ENCODE measurements around the gene BRINP1.

The BRINP1 gene

GRCh38 chr9:119366909-119367682 is 2.1 kb downstream of the BRINP1 start:
- no peak for TF ChIP-seq CTCF (IDR thresholded peaks at IDR 0.05)

GRCh38 chr9:119365291-119366027 is 3.8 kb downstream of the BRINP1 start:
- peak; percentile 31; the same call in 1 of the 2 replicates for TF ChIP-seq CTCF (IDR thresholded peaks at IDR 0.05)

- TF ChIP-seq CTCF (IDR thresholded peaks at IDR 0.05): no peak
Observed at GRCh38 chr9:119360237-119360636, 9.0 kb downstream of the BRINP1 start.

- no peak for TF ChIP-seq CTCF (IDR thresholded peaks at IDR 0.05)
Observed at GRCh38 chr9:119357336-119358096, 11.7 kb downstream of the BRINP1 start.

GRCh38 chr9:119349351-119349825 is 19.8 kb downstream of the BRINP1 start:
- no peak for TF ChIP-seq CTCF (IDR thresholded peaks at IDR 0.05)

- TF ChIP-seq CTCF (IDR thresholded peaks at IDR 0.05): no peak
Observed at GRCh38 chr9:119343059-119343990, 25.9 kb downstream of the BRINP1 start.

Measured in LNCAP (cell line).